Measurements from ENCODE around the gene PIP4K2B.

DNA sequence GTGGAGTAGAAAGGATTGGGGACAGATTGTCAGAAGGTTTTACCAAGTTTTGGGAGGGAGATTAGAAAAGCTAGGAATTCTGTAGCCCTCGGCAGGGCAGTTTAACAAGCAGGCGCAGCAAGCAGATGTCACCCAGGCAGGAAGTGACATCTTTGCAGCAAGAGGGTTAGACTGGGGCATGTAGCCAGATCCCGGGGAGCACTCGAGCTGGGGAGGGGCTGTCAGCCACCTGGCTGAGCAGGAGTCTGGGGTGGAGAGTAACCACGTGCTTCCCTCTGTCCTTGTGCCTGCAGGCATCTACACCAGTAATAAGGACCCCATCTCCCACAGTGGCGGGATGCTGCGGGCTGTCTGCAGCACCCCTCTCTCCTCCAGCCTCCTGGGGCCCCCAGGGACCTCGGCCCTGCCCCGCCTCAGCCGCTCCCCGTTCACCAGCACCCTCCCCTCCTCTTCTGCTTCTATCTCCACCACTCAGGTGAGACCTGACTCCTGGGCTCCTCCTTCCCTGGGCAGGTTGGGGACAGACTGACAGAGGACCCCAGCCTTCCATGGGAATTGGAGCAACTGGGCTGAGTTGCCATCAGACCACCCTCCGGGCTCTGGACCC, 82.1 kb downstream of the PIP4K2B start:
- no peak for TF ChIP-seq SUZ12 (IDR thresholded peaks at IDR 0.05; ENCODE audit: extremely low read depth, insufficient read depth, insufficient read length)
- no peak for TF ChIP-seq ZNF274 (IDR thresholded peaks at IDR 0.05; ENCODE audit: low read depth, low read length)
- TF ChIP-seq YY1 (IDR thresholded peaks at IDR 0.05; ENCODE audit: insufficient read depth, insufficient read length), result no peak
